Mesenchymal stem cell (in vitro differentiated cells and primary cell): ENCODE measurements around the gene ITPR3.

Source experiments
- DNase-seq: peaks from one replicate; pipeline ENCODE4 v3.0.0-alpha.2; 2013
- H2AFZ ChIP-seq: one replicate; pipeline ENCODE4 v1.6.1; 2013; ENCODE audit warnings: low read depth, mild to moderate bottlenecking, control low read depth, inconsistent platforms, low read length, moderate library complexity
- H2AK5ac ChIP-seq: 2 replicates; pipeline ENCODE4 v1.6.1; 2013; ENCODE audit warnings: low read length, moderate library complexity, mild to moderate bottlenecking, inconsistent platforms; ENCODE audit not compliant: severe bottlenecking
- H2BK120ac ChIP-seq: one replicate; pipeline ENCODE4 v1.6.1; 2013; ENCODE audit warnings: low read depth, mild to moderate bottlenecking, inconsistent platforms, low read length, moderate library complexity
- H2BK12ac ChIP-seq, 2 experiments: one replicate each; pipeline ENCODE4 v1.6.1; 2013; ENCODE audit warnings: inconsistent platforms in 2 of 2, low read length in 2 of 2, mild to moderate bottlenecking in 2 of 2, moderate library complexity in 2 of 2, control low read depth in 1 of 2
- H2BK15ac ChIP-seq: one replicate; pipeline ENCODE4 v1.6.1; 2013; ENCODE audit warnings: mild to moderate bottlenecking, low read depth, inconsistent platforms; ENCODE audit not compliant: poor library complexity, severe bottlenecking
- H2BK5ac ChIP-seq: 2 replicates; pipeline ENCODE4 v1.6.1; 2013; ENCODE audit warnings: low read depth, mild to moderate bottlenecking, low read length, control low read depth, inconsistent platforms; ENCODE audit not compliant: poor library complexity, severe bottlenecking
- H3K14ac ChIP-seq, 2 experiments: one replicate each; pipeline ENCODE4 v1.6.1; 2013; ENCODE audit warnings: inconsistent platforms in 2 of 2, low read length in 2 of 2, control low read depth in 1 of 2, mild to moderate bottlenecking in 1 of 2, moderate library complexity in 1 of 2
- H3K18ac ChIP-seq, 2 experiments: one replicate each; pipeline ENCODE4 v1.6.1; 2013; ENCODE audit warnings: inconsistent platforms in 2 of 2, low read length in 2 of 2, control low read depth in 1 of 2, low read depth in 1 of 2, mild to moderate bottlenecking in 1 of 2
- H3K23ac ChIP-seq, 2 experiments: one replicate each; pipeline ENCODE4 v1.6.1; 2013; ENCODE audit warnings: inconsistent platforms in 2 of 2, low read length in 2 of 2, mild to moderate bottlenecking in 2 of 2, moderate library complexity in 2 of 2, control low read depth in 1 of 2
- H3K27ac ChIP-seq: 2 replicates; pipeline ENCODE4 v1.5.1; 2013; ENCODE audit warnings: mild to moderate bottlenecking, moderate library complexity, low read length, control low read depth, inconsistent platforms; ENCODE audit not compliant: poor library complexity, severe bottlenecking
- H3K27me3 ChIP-seq, 2 experiments: 2 replicates each; pipeline versions ENCODE4 v1.6.1 to v1.7.0; 2013; ENCODE audit warnings: low read length in 2 of 2, mild to moderate bottlenecking in 2 of 2, moderate library complexity in 2 of 2, control low read depth in 1 of 2, inconsistent platforms in 1 of 2; ENCODE audit not compliant: control insufficient read depth in 1 of 2, insufficient read depth in 1 of 2
- H3K36me3 ChIP-seq, 2 experiments: 2 replicates each; pipeline versions ENCODE4 v1.6.1 to v1.7.0; 2013; ENCODE audit warnings: low read length in 2 of 2, control low read depth in 1 of 2, inconsistent platforms in 1 of 2, low read depth in 1 of 2, mild to moderate bottlenecking in 1 of 2; ENCODE audit not compliant: insufficient read depth in 2 of 2, control insufficient read depth in 1 of 2
- H3K4ac ChIP-seq, 2 experiments: one replicate each; pipeline ENCODE4 v1.6.1; 2013; ENCODE audit warnings: inconsistent platforms in 2 of 2, low read length in 2 of 2, mild to moderate bottlenecking in 2 of 2, moderate library complexity in 2 of 2, control low read depth in 1 of 2, low read depth in 1 of 2
- H3K4me1 ChIP-seq: 2 replicates; pipeline ENCODE4 v1.6.1; 2013; ENCODE audit warnings: low read depth, low read length, control low read depth; ENCODE audit not compliant: control insufficient read depth, insufficient read depth
- H3K4me2 ChIP-seq: 2 replicates; pipeline ENCODE4 v1.6.1; 2013; ENCODE audit warnings: low read length, mild to moderate bottlenecking, inconsistent platforms; ENCODE audit not compliant: poor library complexity, severe bottlenecking
- H3K4me3 ChIP-seq, 2 experiments: 2 replicates each; pipeline versions ENCODE4 v1.5.1 to v1.7.0; 2013; ENCODE audit warnings: low read length in 2 of 2, mild to moderate bottlenecking in 2 of 2, control low read depth in 1 of 2, low read depth in 1 of 2; ENCODE audit not compliant: insufficient read depth in 1 of 2
- H3K79me1 ChIP-seq: replicated peaks from 2 replicates; pipeline ENCODE4 v1.6.1; 2013; ENCODE audit warnings: mild to moderate bottlenecking, control low read depth, low read length, inconsistent platforms; ENCODE audit not compliant: poor library complexity, severe bottlenecking
- H3K9ac ChIP-seq: 2 replicates; pipeline ENCODE4 v1.7.0; 2013; ENCODE audit warnings: mild to moderate bottlenecking, low read length, moderate library complexity
- H3K9me3 ChIP-seq: 2 replicates; pipeline ENCODE4 v1.7.0; 2013; ENCODE audit warnings: mild to moderate bottlenecking, low read length; ENCODE audit not compliant: control insufficient read depth
- H4K8ac ChIP-seq: one replicate; pipeline ENCODE4 v1.6.1; 2013; ENCODE audit warnings: inconsistent platforms, mild to moderate bottlenecking, low read length, moderate library complexity
- H4K91ac ChIP-seq: one replicate; pipeline ENCODE4 v1.6.1; 2013; ENCODE audit warnings: mild to moderate bottlenecking, low read length, inconsistent platforms
- WGBS: methylation state at CpG from one replicate; pipeline ENCODE4 v1.1.7; 2013; ENCODE audit warnings: mixed read lengths; 5-methylcytosine and 5-hydroxymethylcytosine counted together

The ITPR3 gene

DNA sequence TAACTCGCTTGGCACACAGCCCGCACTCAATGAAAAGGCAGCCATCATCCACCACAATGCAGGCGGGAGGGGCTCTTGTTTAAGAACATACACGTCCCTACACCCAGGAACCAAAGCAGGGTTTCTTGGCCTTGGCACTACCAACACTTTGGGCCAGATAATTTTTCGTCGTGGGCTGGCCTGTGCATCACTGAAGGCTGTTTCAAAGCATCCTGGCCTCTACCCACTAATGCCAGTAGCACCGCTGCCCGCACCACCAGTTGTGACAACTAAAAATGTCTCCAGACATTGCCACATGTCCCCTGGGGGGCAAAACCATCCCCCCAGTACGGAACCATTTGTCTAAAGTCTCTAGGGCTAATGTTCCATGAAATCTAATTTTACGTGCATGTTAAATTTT, 77.4 kb downstream of the ITPR3 start:
- Histone ChIP-seq H3K4me2 (no peak overlapping the region), H3K27me3 (no peaks in the 10 kb centered on the region), H4K8ac (no peak overlapping the region), H2AK5ac (no peak overlapping the region), H4K91ac (no peak overlapping the region), H3K9me3 (no peaks in the 10 kb centered on the region), H2BK5ac (no peak overlapping the region), H3K23ac (no peak overlapping the region), H3K4ac (no peak overlapping the region), H3K4me1 (peaks cover 27% of the 10 kb centered on the region), H3K14ac (no peak overlapping the region), H2BK120ac (no peak overlapping the region), H2AFZ (no peak overlapping the region), H3K27ac (no peak overlapping the region), H2BK12ac (no peak overlapping the region), H3K4me3 (no peak overlapping the region), H3K9ac (no peak overlapping the region), H3K79me1 (peaks cover 32% of the 10 kb centered on the region), H3K18ac (no peak overlapping the region), H2BK15ac (no peak overlapping the region), H3K36me3 (peaks cover 48 to 85% of the 10 kb centered on the region in 2 experiments)
- WGBS: 96% methylated on average over 8 of the region's 10 CpGs
- DNase-seq: no peak

- no peak overlapping the region for H3K4ac ChIP-seq
- no peak overlapping the region for H2AFZ ChIP-seq
- H3K27ac ChIP-seq: no peak overlapping the region
- 98% methylated on average over 8 of the region's 8 CpGs for WGBS
- no peak overlapping the region for H2BK15ac ChIP-seq
- H3K23ac ChIP-seq: no peak overlapping the region
- H2BK120ac ChIP-seq: no peak overlapping the region
- H3K9me3 ChIP-seq: no peaks in the 10 kb centered on the region
- H2BK12ac ChIP-seq: no peak overlapping the region
- H4K8ac ChIP-seq: no peak overlapping the region
- no peak overlapping the region for H2BK5ac ChIP-seq
- peaks cover 33% of the 10 kb centered on the region for H3K79me1 ChIP-seq
- H3K27me3 ChIP-seq: no peaks in the 10 kb centered on the region
- H3K4me1 ChIP-seq: peaks cover 23% of the 10 kb centered on the region
- H4K91ac ChIP-seq: no peak overlapping the region
- H3K18ac ChIP-seq: no peak overlapping the region
- no peak overlapping the region for H3K14ac ChIP-seq
- H3K36me3 ChIP-seq: peaks cover 46 to 85% of the 10 kb centered on the region in 2 experiments
- no peak overlapping the region for H2AK5ac ChIP-seq
- H3K4me2 ChIP-seq: no peak overlapping the region
- H3K9ac ChIP-seq: peak overlapping the region; percentile 51
- H3K4me3 ChIP-seq: no peak overlapping the region
- DNase-seq: no peak
Observed at GRCh38 chr6:33699131-33699530, 78.0 kb downstream of the ITPR3 start.

GRCh38 chr6:33699739-33700138, 78.6 kb downstream of the ITPR3 start:
- Histone ChIP-seq H3K9me3 (no peaks in the 10 kb centered on the region), H3K4me3 (no peak overlapping the region), H3K4ac (no peak overlapping the region), H3K4me1 (peaks cover 21% of the 10 kb centered on the region), H4K91ac (no peak overlapping the region), H3K36me3 (peaks cover 50 to 85% of the 10 kb centered on the region in 2 experiments), H3K27ac (no peak overlapping the region), H3K4me2 (no peak overlapping the region), H2BK5ac (no peak overlapping the region), H3K79me1 (peaks cover 39% of the 10 kb centered on the region), H4K8ac (no peak overlapping the region), H2BK120ac (no peak overlapping the region), H3K14ac (no peak overlapping the region), H2AFZ (no peak overlapping the region), H2BK12ac (no peak overlapping the region), H3K23ac (no peak overlapping the region), H3K9ac (peak overlapping the region; percentile 51), H2BK15ac (no peak overlapping the region), H3K18ac (no peak overlapping the region), H3K27me3 (no peaks in the 10 kb centered on the region), H2AK5ac (no peak overlapping the region)
- WGBS: 97% methylated on average over 3 of the region's 5 CpGs
- no peak for DNase-seq

DNA sequence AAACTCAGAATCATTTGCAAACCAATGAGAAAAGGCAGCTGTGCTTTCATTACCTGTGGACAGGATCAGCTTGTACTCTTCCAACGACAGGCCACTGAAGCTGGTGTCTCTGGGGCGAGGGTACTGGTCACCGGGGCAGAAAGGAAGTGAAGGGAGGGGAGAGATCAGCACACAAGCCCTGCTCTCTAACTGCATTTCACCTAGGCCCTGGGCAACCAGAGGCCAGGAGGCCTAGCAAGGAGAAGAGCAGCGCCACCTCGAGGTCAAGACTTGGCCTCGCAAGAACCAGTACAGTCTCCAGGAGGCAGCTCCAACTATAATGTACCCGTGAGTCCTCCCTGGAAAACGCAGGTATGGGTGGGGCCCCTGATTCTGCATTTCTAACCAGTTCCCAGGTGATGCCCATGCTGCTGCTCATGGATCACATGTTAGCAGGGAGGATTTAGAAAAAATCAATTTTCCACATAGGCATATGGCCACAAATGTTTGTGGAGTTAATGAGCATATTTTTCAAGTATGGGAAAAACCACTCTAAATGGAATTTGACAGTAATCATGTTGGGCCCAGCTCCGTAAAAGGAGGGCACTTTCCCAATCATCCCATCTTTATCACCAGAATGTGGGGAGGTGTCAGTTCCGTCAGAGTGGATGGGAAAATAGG, 79.4 kb downstream of the ITPR3 start:
- H3K9ac ChIP-seq: peak overlapping the region; percentile 51
- no peak overlapping the region for H3K4me2 ChIP-seq
- peaks cover 18% of the 10 kb centered on the region for H3K4me1 ChIP-seq
- peaks cover 42 to 78% of the 10 kb centered on the region in 2 experiments for H3K36me3 ChIP-seq
- H3K4ac ChIP-seq: no peak overlapping the region
- H2BK15ac ChIP-seq: no peak overlapping the region
- 28% methylated on average over 8 of the region's 10 CpGs for WGBS
- H3K14ac ChIP-seq: no peak overlapping the region
- peak overlapping the region; percentile 68 for H2AK5ac ChIP-seq
- H4K91ac ChIP-seq: no peak overlapping the region
- H2BK12ac ChIP-seq: no peak overlapping the region
- H4K8ac ChIP-seq: no peak overlapping the region
- no peak overlapping the region for H2AFZ ChIP-seq
- H2BK120ac ChIP-seq: no peak overlapping the region
- no peak overlapping the region for H3K18ac ChIP-seq
- no peak overlapping the region for H3K23ac ChIP-seq
- peak; percentile 75 for DNase-seq
- H3K27me3 ChIP-seq: no peaks in the 10 kb centered on the region
- no peak overlapping the region for H3K4me3 ChIP-seq
- H3K79me1 ChIP-seq: peaks cover 35% of the 10 kb centered on the region
- H3K9me3 ChIP-seq: no peaks in the 10 kb centered on the region
- no peak overlapping the region for H3K27ac ChIP-seq
- no peak overlapping the region for H2BK5ac ChIP-seq
